GM18868 (cell line): ENCODE measurements around the gene EPHA5.

ENCODE experiments used
- ATAC-seq: cut with Tn5 transposase; IDR thresholded peaks from one replicate; pipeline ENCODE4 v1.9.1; 2021; ENCODE audit warnings: mild to moderate bottlenecking, moderate library complexity; ENCODE audit not compliant: unreplicated experiment

EPHA5 gene

GRCh38 chr4:65670331-65671031 is at the start of gene EPHA5:
TSS of gene EPHA5 (minus strand) at chr4:65670489. CDS start at chr4:65669742, 747 bp downstream.
- ATAC-seq: peak; percentile 46

- ATAC-seq: no peak
These were observed 49.3 kb upstream of the EPHA5 start for GRCh38 chr4:65719635-65720034.

- ATAC-seq: no peak
These were observed 28.3 kb upstream of the EPHA5 start for GRCh38 chr4:65698631-65699030.

- no peak for ATAC-seq
These were observed 26.1 kb upstream of the EPHA5 start for GRCh38 chr4:65696436-65696835.

DNA sequence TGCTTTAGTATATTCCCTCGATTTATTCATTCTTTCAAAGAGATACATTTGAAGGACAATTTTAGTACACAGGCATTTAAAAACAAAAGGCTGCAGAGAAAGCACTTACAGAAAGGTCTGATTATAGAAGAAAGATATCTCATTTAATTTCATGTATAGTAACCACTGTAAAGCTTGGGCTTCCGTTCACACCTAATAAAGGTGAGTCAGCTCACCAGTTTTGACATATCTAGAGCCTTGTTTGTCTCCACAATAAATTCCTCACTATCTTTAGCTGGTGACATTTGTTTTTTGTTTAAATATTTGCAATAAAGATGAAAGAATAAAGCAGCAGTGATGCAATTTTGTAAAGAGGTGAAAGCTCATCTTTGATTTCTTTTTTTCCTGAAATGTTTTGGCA is 1.1 kb upstream of the EPHA5 start:
- ATAC-seq: no peak

GRCh38 chr4:65670020-65670330 is 314 bp downstream of the EPHA5 start:
- ATAC-seq: no peak

DNA sequence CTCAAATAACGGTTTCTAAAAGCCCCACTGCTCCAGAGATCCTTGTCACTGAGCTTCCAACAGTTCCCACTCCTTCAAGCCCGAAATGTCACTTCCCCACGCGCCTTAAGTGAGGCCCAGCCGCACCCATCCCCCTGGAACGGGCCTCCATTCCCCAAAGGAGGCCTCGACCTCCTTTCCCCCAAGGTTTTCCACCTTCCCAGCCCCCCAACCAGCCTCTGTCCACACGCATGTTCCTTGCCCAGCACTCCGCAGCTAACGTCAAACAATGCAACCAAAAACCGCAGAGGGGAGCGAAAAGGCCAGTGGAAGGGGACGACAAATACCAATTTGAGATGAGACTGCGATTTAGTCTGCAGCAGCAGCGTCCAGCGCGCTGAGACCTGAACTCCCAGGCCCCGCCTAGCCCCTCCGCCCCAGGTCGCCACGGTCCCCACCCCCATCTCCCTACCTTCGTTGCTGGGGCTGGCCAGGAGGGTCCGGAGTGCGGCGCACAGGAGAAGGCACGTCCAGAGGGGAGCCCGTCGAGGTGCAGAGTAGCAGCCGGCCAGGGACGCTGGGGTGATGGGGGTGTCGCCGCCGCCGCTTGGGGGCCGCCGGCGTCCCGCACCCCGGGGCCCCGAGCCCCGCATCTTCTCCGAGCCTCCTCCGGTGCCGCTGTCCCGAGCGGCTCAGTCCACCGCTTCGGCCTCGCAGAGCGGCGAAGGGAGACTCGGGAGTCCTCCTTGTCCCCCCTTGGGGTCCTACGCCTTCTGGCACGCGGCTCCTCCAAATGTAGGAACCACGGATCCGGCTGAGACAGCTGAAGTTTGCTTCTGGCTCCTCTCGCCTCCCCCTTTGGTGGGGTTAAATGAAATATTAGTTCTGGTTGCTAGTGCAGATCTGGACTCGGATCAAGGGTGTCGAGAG is 924 bp downstream of the EPHA5 start:
- no peak for ATAC-seq

DNA sequence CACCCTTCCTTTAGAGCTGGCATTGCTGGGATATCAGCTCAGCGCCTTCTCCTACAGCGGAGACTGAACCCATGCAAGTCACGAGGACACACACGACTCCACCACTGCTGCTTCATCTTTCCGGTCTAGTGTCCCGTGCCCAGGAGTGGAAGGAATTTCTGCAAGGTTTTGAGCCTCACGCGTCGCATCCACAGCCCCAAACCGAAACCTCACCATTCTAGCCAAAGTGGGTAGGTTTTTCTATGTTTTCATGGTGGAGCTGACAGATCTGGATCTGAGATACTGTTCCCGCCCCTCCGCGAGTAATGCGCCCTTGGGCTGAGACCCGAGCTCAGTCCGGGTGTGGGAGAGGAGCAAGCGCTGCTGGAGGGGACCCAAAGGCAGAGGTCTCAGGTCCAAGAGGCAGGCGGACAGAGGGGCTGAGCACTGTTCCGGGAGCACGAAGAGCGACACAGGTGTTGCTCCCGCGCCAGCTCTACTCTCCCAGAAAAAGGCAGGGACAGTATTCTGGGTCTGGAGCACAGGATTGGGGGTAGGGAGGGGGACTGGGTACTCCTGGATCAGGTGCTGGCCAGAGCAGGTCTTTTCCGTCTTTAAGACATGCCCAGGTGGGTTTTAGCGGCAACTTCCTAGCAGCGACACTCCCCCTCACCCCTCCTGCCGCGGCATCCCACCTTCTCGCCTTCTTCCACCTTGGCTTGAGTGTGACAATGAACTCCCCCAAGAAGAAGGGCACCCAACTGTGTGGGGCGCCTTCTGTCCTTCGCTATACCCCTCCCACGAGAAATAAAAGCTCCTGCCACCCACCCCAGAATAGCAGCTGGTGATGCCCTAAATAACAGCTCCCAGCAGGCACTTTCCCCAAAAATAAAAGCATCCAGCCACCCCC is 1.8 kb downstream of the EPHA5 start:
- ATAC-seq: no peak

- no peak for ATAC-seq
These were observed 2.7 kb downstream of the EPHA5 start for GRCh38 chr4:65667506-65668041.

GRCh38 chr4:65665771-65666523 is 4.3 kb downstream of the EPHA5 start:
- no peak for ATAC-seq

GRCh38 chr4:65661471-65661870 is 8.8 kb downstream of the EPHA5 start:
- ATAC-seq: no peak

DNA sequence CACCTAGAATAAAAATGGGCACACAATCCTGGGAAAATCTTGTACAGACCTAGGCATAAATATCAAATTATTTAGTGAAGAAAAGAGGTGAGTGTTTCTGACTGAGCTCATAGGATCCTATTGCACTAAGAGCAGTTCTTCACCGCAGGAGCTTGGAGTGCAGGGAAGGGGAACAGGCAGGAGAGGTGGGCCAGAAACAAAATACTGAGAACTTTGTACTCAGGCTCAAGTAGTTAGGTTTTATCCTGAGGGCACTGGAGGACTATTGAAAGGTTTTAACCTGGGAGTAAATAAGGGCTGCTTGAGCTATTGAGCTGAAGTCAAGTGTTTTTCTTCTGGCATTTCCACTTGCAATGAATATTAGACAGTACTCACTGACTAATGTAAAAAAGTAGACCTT is 12.2 kb downstream of the EPHA5 start:
- no peak for ATAC-seq

- ATAC-seq: no peak
These were observed 14.3 kb downstream of the EPHA5 start for GRCh38 chr4:65656008-65656407.

DNA sequence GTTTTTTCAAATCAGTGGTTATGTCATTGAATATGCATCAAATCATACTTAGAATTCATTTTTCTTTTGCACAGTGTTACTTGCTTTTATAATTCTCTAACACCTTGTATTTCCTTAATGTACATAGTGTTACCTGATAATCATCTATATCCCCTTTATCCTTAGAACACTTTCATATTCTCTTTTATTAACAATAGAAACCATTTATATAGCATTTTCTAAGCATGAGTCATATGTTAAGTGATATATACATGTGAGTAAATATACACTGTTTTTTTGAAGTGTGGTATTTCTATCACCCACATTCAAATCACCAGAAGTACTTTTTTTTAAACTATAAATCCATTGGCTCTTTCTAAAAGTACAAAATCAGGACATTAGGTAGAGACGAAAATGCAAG is 15.3 kb downstream of the EPHA5 start:
- no peak for ATAC-seq

GRCh38 chr4:65653740-65654361 is 16.4 kb downstream of the EPHA5 start:
- no peak for ATAC-seq

- no peak for ATAC-seq
These were observed 18.5 kb downstream of the EPHA5 start for GRCh38 chr4:65651751-65652150.

DNA sequence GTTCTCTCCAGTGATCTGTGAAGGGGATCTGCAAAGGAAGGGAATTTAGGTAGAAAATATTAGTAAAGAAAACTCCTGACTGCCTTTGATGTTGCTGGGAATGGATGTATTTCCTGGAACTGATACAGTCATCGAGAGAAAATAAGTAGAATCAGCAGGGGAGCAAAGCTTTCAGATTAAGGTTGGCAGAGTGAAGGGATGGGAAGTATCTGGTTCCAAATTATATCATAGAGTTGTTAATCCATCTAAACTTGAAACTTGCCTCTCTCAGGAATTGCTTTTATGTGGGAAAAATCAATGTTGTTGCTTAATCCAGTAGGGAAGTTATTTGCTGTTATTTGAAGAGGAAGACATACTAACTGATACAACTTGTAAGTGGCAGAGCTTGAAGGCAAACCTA is 19.3 kb downstream of the EPHA5 start:
- no peak for ATAC-seq

DNA sequence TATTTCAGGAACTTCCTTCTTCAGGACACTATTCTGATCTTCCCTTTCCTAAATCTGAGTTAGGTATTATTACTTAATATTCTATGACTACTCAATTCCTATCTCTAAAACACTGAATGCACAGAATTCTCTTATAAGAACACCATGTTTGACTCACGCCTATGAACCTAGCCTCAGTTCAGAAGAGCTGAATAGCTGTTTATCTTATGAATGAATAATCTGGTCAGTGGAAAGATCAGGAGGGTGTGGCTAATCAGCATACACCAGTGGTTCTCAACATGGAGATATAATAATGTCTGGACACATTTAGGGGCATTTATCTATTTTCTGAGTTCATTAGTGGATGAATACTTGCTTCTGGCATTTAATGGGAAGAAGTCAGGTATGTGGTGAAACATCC is 24.2 kb downstream of the EPHA5 start:
- no peak for ATAC-seq

GRCh38 chr4:65645185-65645584 is 25.1 kb downstream of the EPHA5 start:
- ATAC-seq: no peak
